ENCODE data around the gene LRRC1. TPM values are rescaled to one million over a fixed set of nuclear protein-coding genes. Genes with fewer than 3 reads are reported as not detected.
"Not testable (repeated sequence)": the region's sequence is repeated elsewhere in the genome, so short reads cannot be mapped to it uniquely, and the experiment has no call there.

The LRRC1 gene
- total RNA-seq, 4 donors from 2014 or later: 39.0 to 62.5 (median 52.2) TPM

DNA sequence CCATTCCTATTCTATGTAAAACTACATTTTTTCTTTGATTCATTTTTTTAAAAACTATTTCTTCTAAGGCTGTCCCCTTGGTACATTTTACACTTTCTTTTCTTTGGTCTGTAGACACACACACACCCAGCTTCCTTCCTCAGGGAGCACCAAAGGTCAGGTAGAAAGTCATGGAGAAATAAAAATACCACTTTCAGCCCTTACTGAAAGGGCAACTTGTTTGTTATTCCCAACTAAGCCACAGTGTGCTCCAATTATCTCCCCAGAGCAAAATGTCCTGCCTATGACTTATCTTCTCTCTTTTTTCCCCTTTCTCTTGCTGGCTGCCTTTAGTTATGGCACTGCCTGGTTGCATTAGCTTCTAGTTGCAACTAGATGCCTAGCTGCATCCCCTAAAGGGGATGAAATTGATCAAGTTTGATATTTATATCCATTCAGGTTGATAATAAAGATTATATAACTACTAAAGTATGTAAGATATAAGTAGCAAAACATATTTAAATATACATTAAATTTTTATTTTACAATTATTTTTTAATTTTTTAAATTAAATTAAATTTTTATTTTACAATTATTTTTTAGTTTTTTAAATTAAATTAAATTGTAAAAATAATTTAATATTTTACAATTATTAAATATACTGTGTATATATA, 21.6 kb upstream of the LRRC1 start:
- intact Hi-C loops (cut with DNase I; ENCODE audit: low total_unique reads): no loop called here
- DNase-seq (ENCODE audit: low spot score in 2 of 2): no peak
- TF ChIP-seq, protein P1, sequence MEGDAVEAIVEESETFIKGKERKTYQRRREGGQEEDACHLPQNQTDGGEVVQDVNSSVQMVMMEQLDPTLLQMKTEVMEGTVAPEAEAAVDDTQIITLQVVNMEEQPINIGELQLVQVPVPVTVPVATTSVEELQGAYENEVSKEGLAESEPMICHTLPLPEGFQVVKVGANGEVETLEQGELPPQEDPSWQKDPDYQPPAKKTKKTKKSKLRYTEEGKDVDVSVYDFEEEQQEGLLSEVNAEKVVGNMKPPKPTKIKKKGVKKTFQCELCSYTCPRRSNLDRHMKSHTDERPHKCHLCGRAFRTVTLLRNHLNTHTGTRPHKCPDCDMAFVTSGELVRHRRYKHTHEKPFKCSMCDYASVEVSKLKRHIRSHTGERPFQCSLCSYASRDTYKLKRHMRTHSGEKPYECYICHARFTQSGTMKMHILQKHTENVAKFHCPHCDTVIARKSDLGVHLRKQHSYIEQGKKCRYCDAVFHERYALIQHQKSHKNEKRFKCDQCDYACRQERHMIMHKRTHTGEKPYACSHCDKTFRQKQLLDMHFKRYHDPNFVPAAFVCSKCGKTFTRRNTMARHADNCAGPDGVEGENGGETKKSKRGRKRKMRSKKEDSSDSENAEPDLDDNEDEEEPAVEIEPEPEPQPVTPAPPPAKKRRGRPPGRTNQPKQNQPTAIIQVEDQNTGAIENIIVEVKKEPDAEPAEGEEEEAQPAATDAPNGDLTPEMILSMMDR (IDR thresholded peaks at IDR 0.05): no peak
- TF ChIP-seq POLR2A (IDR thresholded peaks at IDR 0.05): no peak
- H3K4me3 ChIP-seq (ENCODE audit: low read depth, poor library complexity, severe bottlenecking): no peak overlapping the region

DNA sequence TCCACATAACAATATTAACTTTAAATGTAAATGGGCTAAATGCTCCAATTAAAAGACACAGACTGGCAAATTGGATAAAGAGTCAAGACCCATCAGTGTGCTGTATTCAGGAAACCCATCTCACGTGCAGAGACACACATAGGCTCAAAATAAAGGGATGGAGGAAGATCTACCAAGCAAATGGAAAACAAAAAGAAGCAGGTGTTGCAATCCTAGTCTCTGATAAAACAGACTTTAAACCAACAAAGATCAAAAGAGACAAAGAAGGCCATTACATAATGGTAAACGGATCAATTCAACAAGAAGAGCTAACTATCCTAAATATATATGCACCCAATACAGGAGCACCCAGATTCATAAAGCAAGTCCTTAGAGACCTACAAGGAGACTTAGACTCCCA, 18.7 kb upstream of the LRRC1 start:
- H3K4me3 ChIP-seq (ENCODE audit: low read depth, poor library complexity, severe bottlenecking); DNase-seq (ENCODE audit: low spot score in 2 of 2); intact Hi-C loops (cut with DNase I; ENCODE audit: low total_unique reads): not testable (repeated sequence)
- WGBS, 2 donors: 87 to 96% methylated on average over 2 of the region's 2 CpGs

- not testable (repeated sequence) for DNase-seq (ENCODE audit: low spot score in 2 of 2); H3K4me3 ChIP-seq (ENCODE audit: low read depth, poor library complexity, severe bottlenecking)
- intact Hi-C loops (cut with DNase I; ENCODE audit: low total_unique reads): loop anchor here (5.0 kb wide), 1 partner anchor 1627 kb away; no protein-coding TSS in a partner anchor
Observed at GRCh38 chr6:53784991-53785390, 9.8 kb upstream of the LRRC1 start.

DNA sequence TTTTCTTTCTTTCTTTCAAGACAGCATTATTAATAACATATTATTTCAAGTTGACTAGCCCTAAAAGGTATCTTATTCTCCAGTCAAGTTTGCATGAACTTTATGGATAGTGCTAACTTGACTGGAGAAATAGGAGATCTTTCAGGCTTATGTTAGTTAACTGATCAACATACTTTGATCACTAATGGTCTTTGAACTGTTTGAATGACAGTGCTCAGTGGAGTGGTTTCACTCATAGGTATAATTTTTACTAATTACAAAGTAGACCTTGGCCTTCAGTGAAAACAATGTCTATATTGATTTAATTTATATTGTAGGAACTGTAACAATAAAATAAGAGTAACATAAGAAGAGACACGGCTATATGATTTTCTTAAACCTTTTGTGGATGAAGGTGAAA, 8.0 kb upstream of the LRRC1 start:
- intact Hi-C loops (cut with DNase I; ENCODE audit: low total_unique reads): no loop called here
- WGBS, 2 donors: 94 to 95% methylated on average over 1 of the region's 1 CpG
- TF ChIP-seq, protein P1 (IDR thresholded peaks at IDR 0.05): no peak
- no peak for TF ChIP-seq POLR2A (IDR thresholded peaks at IDR 0.05)
- H3K4me3 ChIP-seq (ENCODE audit: low read depth, poor library complexity, severe bottlenecking): no peak overlapping the region
- DNase-seq (ENCODE audit: low spot score in 2 of 2): no peak

- 72 to 79% methylated on average over 2 of the region's 2 CpGs for WGBS, 2 donors
- no peak overlapping the region for H3K4me3 ChIP-seq (ENCODE audit: low read depth, poor library complexity, severe bottlenecking)
- no peak for DNase-seq (ENCODE audit: low spot score in 2 of 2)
- TF ChIP-seq, protein P1 (IDR thresholded peaks at IDR 0.05): no peak
- TF ChIP-seq POLR2A (IDR thresholded peaks at IDR 0.05): no peak
- intact Hi-C loops (cut with DNase I; ENCODE audit: low total_unique reads): no loop called here
Observed at GRCh38 chr6:53790886-53791285, 3.9 kb upstream of the LRRC1 start.

DNA sequence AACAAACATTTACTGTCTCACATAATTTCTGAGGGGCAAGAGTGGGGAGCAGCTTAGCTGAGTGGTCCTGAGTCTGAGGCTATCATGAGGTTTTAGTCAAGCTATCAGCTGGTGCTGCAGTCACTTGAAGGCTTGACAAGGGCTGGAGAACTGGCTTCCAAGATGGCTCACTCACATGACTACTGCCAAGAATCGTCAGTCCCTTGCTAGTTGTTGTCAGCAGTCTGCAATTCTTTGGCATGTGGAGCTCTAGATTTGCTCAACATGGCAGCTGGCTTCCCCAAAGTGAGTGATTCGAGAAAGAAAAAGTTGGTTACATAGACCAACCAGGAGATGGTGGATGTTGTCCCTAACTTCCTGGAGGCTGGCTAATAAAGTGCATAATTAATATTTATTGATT, 2.8 kb upstream of the LRRC1 start:
- WGBS, 2 donors: 37 to 39% methylated on average over 2 of the region's 2 CpGs
- intact Hi-C loops (cut with DNase I; ENCODE audit: low total_unique reads): no loop called here

GRCh38 chr6:53792973-53793317, 1.9 kb upstream of the LRRC1 start:
- no peak for TF ChIP-seq POLR2A (IDR thresholded peaks at IDR 0.05)
- TF ChIP-seq, protein P1 (IDR thresholded peaks at IDR 0.05): no peak
- DNase-seq (ENCODE audit: low spot score in 2 of 2): no peak
- 48% methylated on average over 3 of the region's 3 CpGs for WGBS, 2 donors
- intact Hi-C loops (cut with DNase I; ENCODE audit: low total_unique reads): no loop called here
- H3K4me3 ChIP-seq (ENCODE audit: low read depth, poor library complexity, severe bottlenecking): no peak overlapping the region

More for the DNA sequence above, 2.8 kb upstream of the LRRC1 start:
- TF ChIP-seq, protein P1 (IDR thresholded peaks at IDR 0.05): no peak
- TF ChIP-seq POLR2A (IDR thresholded peaks at IDR 0.05): no peak
- DNase-seq (ENCODE audit: low spot score in 2 of 2): no peak
- H3K4me3 ChIP-seq (ENCODE audit: low read depth, poor library complexity, severe bottlenecking): no peak overlapping the region
